HepG2 (cell line): ENCODE results near the gene NAB2. TPM values are rescaled to one million over a fixed set of nuclear protein-coding genes. Genes with fewer than 3 reads are reported as not detected.

ENCODE experiments used
- AKAP8 ChIP-seq: sonication (generic); formaldehyde crosslinking; IDR thresholded peaks from 2 replicates; pipeline ENCODE4 v1.5.1; 2020; ENCODE audit warnings: mild to moderate bottlenecking, missing genetic modification reagents
- CCDC6 ChIP-seq: sonication (generic); formaldehyde crosslinking; IDR thresholded peaks from 2 replicates; pipeline ENCODE4 v1.8.1; 2022; ENCODE audit warnings: mild to moderate bottlenecking, missing genetic modification reagents, moderate library complexity
- CTCF ChIP-seq: sonication (generic); formaldehyde crosslinking; IDR thresholded peaks from 2 replicates; pipeline ENCODE4 v1.5.0; 2020; ENCODE audit warnings: mild to moderate bottlenecking, missing genetic modification reagents, moderate library complexity
- E2F2 ChIP-seq: sonication (generic); formaldehyde crosslinking; IDR thresholded peaks from 2 replicates; pipeline ENCODE4 v1.4.0; 2020; ENCODE audit warnings: missing genetic modification reagents, borderline replicate concordance
- EHMT2 ChIP-seq: fragments of 200-600 bp; sonication (generic); IDR thresholded peaks from 2 replicates; pipeline ENCODE4 v1.7.0; 2017; ENCODE audit warnings: antibody characterized with exemption, low read depth, low read length, borderline replicate concordance
- ETV5 ChIP-seq: IDR thresholded peaks from 2 replicates; pipeline ENCODE4 v1.6.1; 2018; ENCODE audit warnings: missing biosample characterization, missing genetic modification reagents, inconsistent platforms, borderline replicate concordance
- HIVEP1 ChIP-seq: sonication (generic); formaldehyde crosslinking; IDR thresholded peaks from 2 replicates; pipeline ENCODE4 v1.4.0; 2020; ENCODE audit warnings: mild to moderate bottlenecking, missing genetic modification reagents
- HNF4G ChIP-seq, 2 experiments: sonication (generic) in 1 of 2; formaldehyde crosslinking in 1 of 2; IDR thresholded peaks; 2 replicates each; pipeline versions ENCODE4 v1.4.0 to v1.6.1; 2011 to 2020; ENCODE audit warnings: borderline replicate concordance in 2 of 2, low read depth in 2 of 2, mild to moderate bottlenecking in 2 of 2, low read length in 1 of 2, missing genetic modification reagents in 1 of 2, moderate library complexity in 1 of 2
- ISL2 ChIP-seq: sonication (generic); formaldehyde crosslinking; IDR thresholded peaks from 2 replicates; pipeline ENCODE4 v1.5.0; 2020; ENCODE audit warnings: missing genetic modification reagents
- PHF21A ChIP-seq: sonication (generic); formaldehyde crosslinking; IDR thresholded peaks from 2 replicates; pipeline ENCODE4 v1.5.0; 2020; ENCODE audit warnings: mild to moderate bottlenecking, missing genetic modification reagents
- SAFB2 ChIP-seq: sonication (generic); formaldehyde crosslinking; IDR thresholded peaks from 2 replicates; pipeline ENCODE4 v1.5.1; 2020; ENCODE audit warnings: missing genetic modification reagents, low read depth, mild to moderate bottlenecking, borderline replicate concordance
- SOX6 ChIP-seq, 2 experiments: fragments of 450-650 bp in 1 of 2; sonication (generic) in 1 of 2; formaldehyde crosslinking in 1 of 2; IDR thresholded peaks; 2 replicates each; pipeline versions ENCODE4 v1.4.0 to v1.6.1; 2017 to 2020; ENCODE audit warnings: antibody characterized with exemption in 1 of 2, mild to moderate bottlenecking in 1 of 2, missing genetic modification reagents in 1 of 2
- ZFY ChIP-seq: sonication (generic); formaldehyde crosslinking; IDR thresholded peaks from 2 replicates; pipeline ENCODE4 v1.4.0; 2020; ENCODE audit warnings: missing genetic modification reagents
- ZNF225 ChIP-seq: sonication (generic); formaldehyde crosslinking; IDR thresholded peaks from 2 replicates; pipeline ENCODE4 v1.4.0; 2020; ENCODE audit warnings: mild to moderate bottlenecking, missing genetic modification reagents
- ZNF260 ChIP-seq: sonication (generic); formaldehyde crosslinking; IDR thresholded peaks from 2 replicates; pipeline ENCODE4 v1.4.0; 2020; ENCODE audit warnings: missing genetic modification reagents, low read depth, mild to moderate bottlenecking, borderline replicate concordance
- ZNF275 ChIP-seq: sonication (generic); formaldehyde crosslinking; IDR thresholded peaks from 2 replicates; pipeline ENCODE4 v1.8.0; 2022; ENCODE audit warnings: missing genetic modification reagents, mild to moderate bottlenecking, inconsistent platforms, borderline replicate concordance
- ZNF30 ChIP-seq: sonication (generic); formaldehyde crosslinking; IDR thresholded peaks from 2 replicates; pipeline ENCODE4 v1.5.0; 2020; ENCODE audit warnings: mild to moderate bottlenecking, missing genetic modification reagents
- ZNF563 ChIP-seq: sonication (generic); formaldehyde crosslinking; IDR thresholded peaks from 2 replicates; pipeline ENCODE4 v1.8.0; 2022; ENCODE audit warnings: mild to moderate bottlenecking, moderate library complexity, missing genetic modification reagents
- ZNF607 ChIP-seq: sonication (generic); formaldehyde crosslinking; IDR thresholded peaks from 2 replicates; pipeline ENCODE4 v1.5.1; 2020; ENCODE audit warnings: missing genetic modification reagents, mild to moderate bottlenecking, borderline replicate concordance
- ZNF644 ChIP-seq: IDR thresholded peaks from 2 replicates; pipeline ENCODE4 v1.6.1; 2016; ENCODE audit warnings: low read depth
- polyA plus RNA-seq, 8 experiments: library from polyadenylated mRNA; depleted of rRNA in 3 of 8; stranded (reverse) in 7 of 8; unstranded in 1 of 8; fragments of >200 nt; fragmentation: Illumina TruSeq in 4 of 8; extraction: Trizol in 4 of 8; gene quantifications; 2 replicates each; pipeline versions ENCODE4 v1.2.1 to v1.2.3, GENCODE V29; 2011 to 2016; ENCODE audit warnings: low read depth in 4 of 8, missing spikeins in 1 of 8, mixed read lengths in 1 of 8; ENCODE audit not compliant: insufficient read depth in 1 of 8
- total RNA-seq, 5 experiments: library from RNA; depleted of rRNA; stranded (reverse); fragments of >200 nt; fragmentation: Illumina TruSeq; extraction: Trizol; gene quantifications; 2 replicates each; pipeline ENCODE4 v1.2.3, GENCODE V29; 2016; ENCODE audit warnings: low read depth in 1 of 5
- TF ChIP-seq, protein P1 (sequence below): sonication (generic); formaldehyde crosslinking; IDR thresholded peaks from 2 replicates; pipeline ENCODE4 v1.4.0; 2020; ENCODE audit warnings: missing genetic modification reagents
- TF ChIP-seq, protein P2 (sequence below): sonication (generic); formaldehyde crosslinking; IDR thresholded peaks from 2 replicates; pipeline ENCODE4 v1.8.1; 2023; ENCODE audit warnings: mild to moderate bottlenecking, missing genetic modification reagents

Gene NAB2
- total and polyA plus RNA-seq, 2 of the 13 experiments (the other 11 are each of a cell fraction or from before 2014, with no cell fraction given): 11.7 to 12.9 TPM

DNA sequence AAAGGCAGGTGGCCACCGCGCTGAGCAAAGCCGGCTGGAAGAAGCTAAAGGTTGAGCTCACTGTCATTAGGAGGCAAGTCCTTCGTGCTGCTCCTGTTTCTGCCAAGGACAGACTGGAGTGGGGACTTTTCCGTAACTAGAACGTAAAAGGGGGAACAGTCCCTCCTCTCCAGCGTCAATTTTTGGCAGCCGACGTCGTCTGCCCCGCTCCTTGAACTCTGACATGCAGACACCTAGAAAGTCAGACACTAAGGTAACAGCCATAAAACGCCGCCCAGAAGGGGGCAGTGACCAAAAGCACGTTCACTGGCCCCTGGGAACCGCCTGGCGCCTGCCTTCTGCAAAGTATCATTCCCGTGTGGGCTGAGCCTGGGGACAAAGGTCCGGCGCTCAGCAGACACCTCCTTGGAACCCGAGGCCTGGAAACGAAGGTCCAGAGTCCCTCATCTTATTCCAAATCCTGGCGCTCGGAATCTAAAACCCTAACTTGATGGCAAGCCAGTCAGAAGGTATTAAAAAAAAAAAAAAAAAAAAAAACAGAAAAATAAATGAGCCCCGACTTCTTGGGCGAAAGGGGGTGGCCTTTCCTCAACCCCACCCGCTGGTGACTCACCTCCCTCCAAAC, 38.3 kb downstream of the NAB2 start (continued):
- TF ChIP-seq ZNF275 (CRISPR knock-in tag) (no peak), ZNF30 (no peak), ETV5 (CRISPR knock-in tag) (peak; percentile 15; the same call in 1 of the 2 replicates), CCDC6 (CRISPR knock-in tag) (peak; percentile 73; the same call in 1 of the 2 replicates), ZNF260 (CRISPR knock-in tag) (no peak), ZNF563 (peak; percentile 13; the same call in 1 of the 2 replicates), ZFY (CRISPR knock-in tag) (peak; percentile 32), ZNF607 (CRISPR knock-in tag) (no peak), E2F2 (CRISPR knock-in tag) (no peak), CTCF (CRISPR knock-in tag) (peak; percentile 88), SAFB2 (CRISPR knock-in tag) (peak; percentile 22; the same call in 1 of the 2 replicates), PHF21A (CRISPR knock-in tag) (no peak; the same call in 1 of the 2 replicates), HNF4G (IDR thresholded peaks at IDR 0.05; ENCODE audit: borderline replicate concordance, low read depth, low read length) (peak; percentile 85), HNF4G (CRISPR knock-in tag; IDR thresholded peaks at IDR 0.05; ENCODE audit: borderline replicate concordance, low read depth) (no peak), HIVEP1 (CRISPR knock-in tag) (no peak), ZNF644 (CRISPR knock-in tag) (no peak), ZNF225 (CRISPR knock-in tag) (0 out of 2 replicates have a peak, but pooled peaks have one; percentile 11), AKAP8 (CRISPR knock-in tag) (peak; percentile 70; the same call in 1 of the 2 replicates), EHMT2 (no peak), SOX6 (IDR thresholded peaks at IDR 0.05) (no peak), SOX6 (CRISPR knock-in tag; IDR thresholded peaks at IDR 0.05) (peak; percentile 51; the same call in 1 of the 2 replicates), ISL2 (CRISPR knock-in tag) (peak; percentile 66)
- TF ChIP-seq, protein P1, sequence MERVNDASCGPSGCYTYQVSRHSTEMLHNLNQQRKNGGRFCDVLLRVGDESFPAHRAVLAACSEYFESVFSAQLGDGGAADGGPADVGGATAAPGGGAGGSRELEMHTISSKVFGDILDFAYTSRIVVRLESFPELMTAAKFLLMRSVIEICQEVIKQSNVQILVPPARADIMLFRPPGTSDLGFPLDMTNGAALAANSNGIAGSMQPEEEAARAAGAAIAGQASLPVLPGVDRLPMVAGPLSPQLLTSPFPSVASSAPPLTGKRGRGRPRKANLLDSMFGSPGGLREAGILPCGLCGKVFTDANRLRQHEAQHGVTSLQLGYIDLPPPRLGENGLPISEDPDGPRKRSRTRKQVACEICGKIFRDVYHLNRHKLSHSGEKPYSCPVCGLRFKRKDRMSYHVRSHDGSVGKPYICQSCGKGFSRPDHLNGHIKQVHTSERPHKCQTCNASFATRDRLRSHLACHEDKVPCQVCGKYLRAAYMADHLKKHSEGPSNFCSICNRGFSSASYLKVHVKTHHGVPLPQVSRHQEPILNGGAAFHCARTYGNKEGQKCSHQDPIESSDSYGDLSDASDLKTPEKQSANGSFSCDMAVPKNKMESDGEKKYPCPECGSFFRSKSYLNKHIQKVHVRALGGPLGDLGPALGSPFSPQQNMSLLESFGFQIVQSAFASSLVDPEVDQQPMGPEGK (CRISPR knock-in tag): peak; percentile 70
- TF ChIP-seq, protein P2, sequence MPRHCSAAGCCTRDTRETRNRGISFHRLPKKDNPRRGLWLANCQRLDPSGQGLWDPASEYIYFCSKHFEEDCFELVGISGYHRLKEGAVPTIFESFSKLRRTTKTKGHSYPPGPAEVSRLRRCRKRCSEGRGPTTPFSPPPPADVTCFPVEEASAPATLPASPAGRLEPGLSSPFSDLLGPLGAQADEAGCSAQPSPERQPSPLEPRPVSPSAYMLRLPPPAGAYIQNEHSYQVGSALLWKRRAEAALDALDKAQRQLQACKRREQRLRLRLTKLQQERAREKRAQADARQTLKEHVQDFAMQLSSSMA (CRISPR knock-in tag): 0 out of 2 replicates have a peak, but pooled peaks have one; percentile 66
